Nucleus accumbens (tissue), 56 donors: ENCODE measurements around the gene EIF4G2.

Experiments
- DNase-seq, 56 donors: peaks; one replicate each; lab custom pipeline; 2025; lab: John Stamatoyannopoulos, UW

Gene EIF4G2

DNA sequence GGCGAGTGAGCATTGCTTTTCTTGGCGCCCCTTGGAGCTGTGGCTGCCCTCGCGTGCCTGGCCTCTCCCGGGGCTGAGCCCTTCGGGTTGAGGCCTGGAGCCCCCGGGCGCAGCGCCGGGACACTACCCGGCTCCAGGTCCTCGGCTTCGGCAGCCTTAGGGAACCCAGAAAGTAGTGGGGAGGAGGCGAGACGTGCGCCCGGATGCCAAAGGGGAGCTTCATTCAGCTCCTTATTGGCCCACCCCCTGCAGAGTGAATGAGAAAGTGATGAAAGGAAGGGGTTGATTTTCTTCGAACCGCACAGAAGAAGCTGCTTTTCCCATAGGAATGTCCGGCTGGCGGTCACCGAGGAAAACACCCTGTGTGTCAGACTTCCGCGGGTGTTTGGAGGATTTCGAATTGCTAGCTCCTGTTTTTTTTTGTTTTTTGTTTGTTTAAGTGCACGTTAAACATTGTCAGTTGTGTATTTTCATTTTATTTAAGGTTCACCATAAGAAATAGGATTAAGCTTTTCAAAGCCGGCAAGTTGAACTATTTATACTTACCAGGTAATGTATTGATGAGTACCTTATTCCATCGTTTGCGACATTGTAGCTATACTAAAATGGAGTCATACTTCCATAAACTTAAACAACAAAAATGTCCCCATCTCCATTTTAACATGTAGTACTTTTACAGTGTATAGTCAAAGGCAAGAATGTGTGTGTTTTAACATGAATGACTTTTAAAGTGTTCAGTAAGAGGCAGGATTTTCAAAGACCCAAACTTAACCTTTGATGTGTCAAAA lies 841 bp upstream of the EIF4G2 start:
- peak in 21 of 56 donors; percentile 38 to 83 (median 68) for DNase-seq

DNA sequence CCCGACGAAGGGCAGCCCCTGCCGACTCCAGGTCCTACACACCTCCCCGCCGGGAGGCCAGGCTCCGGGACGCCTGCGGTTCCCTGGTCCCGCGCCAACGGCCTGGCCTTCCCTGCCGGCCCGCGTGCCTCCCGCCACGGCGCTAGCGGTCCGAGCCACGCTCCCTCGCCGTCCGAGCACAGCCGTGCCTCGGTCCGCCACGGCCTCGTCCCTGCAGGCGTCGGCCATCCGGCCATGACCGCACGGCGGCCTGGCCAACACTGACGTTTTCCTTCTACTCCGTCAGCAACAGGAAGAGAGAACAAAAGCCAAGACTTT lies 532 bp downstream of the EIF4G2 start:
- DNase-seq: peak in 6 of 56 donors; percentile 40 to 77 (median 52)

GRCh38 chr11:10807493-10808234 lies 1.1 kb downstream of the EIF4G2 start:
- DNase-seq: peak in 53 of 56 donors; percentile 7 to 82 (median 63)

DNA sequence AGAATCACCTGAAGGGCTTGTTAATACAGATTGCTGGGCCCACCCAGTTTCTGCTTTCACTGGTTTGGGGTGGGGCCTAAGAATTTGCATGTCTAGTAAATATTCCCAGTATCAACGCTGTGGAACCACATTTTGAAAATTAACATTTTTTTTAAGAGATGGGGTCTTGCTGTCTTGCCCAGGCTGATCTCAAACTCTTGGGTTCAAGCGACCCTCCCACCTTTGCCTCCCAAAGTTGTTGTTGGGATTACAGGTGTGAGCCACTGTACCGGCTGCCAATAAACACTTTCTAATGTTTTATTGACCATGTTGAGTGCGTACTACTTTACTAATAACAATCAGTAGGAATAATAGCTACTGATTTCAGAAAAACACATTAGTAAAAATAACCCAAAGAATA lies 2.5 kb downstream of the EIF4G2 start:
- DNase-seq: no peak

DNA sequence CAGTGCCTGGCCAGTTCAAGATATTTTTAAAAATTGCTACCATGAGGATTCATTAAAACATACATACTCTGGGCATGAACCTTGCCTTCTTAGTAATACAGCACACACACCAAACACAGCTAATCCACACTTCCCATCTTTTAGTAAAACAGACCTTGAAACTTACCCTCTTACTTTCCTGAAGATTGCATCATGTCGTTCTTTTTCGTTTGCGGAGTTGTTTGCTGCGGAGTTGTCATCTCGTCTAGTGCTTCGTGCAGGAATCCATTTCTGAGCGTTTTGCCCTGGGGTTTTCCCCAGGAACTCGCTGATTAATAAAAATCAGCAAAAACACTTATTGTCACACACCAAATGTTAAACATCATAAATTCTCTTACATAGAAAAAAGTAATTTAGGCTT lies 3.0 kb downstream of the EIF4G2 start:
- no peak for DNase-seq

- no peak for DNase-seq
Measured at GRCh38 chr11:10803676-10804075, 5.0 kb downstream of the EIF4G2 start.

GRCh38 chr11:10800292-10800691 lies 8.4 kb downstream of the EIF4G2 start:
- no peak for DNase-seq

DNA sequence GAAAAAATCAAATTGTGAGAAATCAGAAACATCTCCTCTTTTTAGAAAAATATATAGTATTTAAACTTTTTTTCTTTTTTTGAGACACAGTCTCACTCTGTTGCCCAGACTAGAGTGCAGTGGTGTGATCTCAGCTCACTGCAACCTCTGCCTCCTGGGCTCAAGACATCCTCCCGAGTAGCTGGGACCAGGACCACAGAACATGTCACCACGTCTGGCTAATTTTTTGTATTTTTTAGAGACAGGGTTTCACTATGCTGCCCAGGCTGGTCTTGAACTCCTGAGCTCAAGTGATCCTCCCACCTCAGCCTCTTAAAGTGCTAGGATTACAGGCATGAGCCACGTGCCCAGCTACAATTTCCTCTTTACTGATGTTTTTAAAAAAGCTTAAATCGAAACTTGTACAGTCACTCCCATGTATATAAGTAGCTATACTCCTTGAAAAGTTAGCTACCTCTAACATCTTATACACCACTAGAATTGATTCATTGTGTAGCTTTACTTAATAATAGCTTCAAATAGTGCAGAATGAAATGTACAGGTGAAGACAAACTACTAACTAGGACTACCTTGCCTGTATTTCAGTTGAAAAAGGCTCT lies 10.3 kb downstream of the EIF4G2 start:
- no peak for DNase-seq

DNA sequence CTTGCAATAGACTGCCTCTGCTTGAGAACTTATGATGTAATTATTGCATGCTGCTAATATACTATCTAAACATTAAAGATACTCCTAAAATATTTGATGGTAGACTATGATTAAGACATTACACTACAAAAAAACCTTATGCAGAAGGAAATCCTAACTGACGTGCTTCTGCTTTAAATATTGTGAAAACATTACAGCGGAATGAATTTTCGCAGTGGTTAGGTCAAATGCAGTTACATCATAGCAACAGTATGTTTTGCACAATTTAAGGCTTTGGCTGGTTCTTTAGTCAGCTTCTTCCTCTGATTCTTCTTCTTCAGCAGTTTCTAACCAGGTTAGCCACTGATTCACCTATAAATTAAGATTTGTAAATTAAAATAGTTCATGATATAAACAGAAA lies 11.2 kb downstream of the EIF4G2 start:
- DNase-seq: no peak

GRCh38 chr11:10797001-10797400 lies 11.7 kb downstream of the EIF4G2 start:
- DNase-seq: no peak

GRCh38 chr11:10796191-10796590 lies 12.5 kb downstream of the EIF4G2 start:
- no peak for DNase-seq

GRCh38 chr11:10793470-10794255 lies 15.1 kb downstream of the EIF4G2 start:
- no peak for DNase-seq

DNA sequence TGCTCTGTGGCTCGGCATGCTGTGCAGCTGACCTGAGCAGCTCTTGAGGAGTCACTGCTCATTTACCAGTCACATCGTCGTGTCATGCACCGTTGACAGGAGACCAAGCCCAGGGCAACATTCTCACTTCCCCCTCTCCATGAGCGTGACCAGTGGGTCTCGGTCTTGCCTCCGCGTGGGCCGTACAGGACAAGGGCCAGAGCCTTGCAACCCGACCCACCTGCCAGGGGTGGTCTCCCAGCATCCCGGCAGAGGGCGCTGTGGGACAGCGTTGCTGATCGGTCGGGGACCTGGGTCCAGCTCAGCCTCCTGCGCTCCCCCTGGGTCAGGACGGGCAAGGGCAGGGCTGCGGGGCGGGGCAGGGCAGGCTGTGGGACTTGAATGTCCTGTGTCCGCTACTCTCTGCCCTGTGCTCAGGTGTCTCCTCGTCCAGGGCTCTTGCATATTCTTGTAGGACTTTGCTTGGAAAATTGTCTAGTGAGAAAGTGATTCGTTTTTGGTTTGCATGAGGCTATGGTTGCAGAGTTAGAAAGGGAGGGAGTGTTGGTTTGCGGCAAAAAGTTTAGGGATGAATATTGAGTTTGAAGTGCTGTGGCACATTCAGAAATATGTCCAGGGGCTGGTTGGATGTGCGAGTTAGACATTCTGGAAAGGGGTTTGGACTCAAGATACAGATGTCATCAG lies 16.2 kb downstream of the EIF4G2 start:
- DNase-seq: peak in 52 of 56 donors; percentile 3 to 88 (median 46)

- no peak for DNase-seq
Measured at GRCh38 chr11:10786451-10786850, 22.3 kb downstream of the EIF4G2 start.

DNA sequence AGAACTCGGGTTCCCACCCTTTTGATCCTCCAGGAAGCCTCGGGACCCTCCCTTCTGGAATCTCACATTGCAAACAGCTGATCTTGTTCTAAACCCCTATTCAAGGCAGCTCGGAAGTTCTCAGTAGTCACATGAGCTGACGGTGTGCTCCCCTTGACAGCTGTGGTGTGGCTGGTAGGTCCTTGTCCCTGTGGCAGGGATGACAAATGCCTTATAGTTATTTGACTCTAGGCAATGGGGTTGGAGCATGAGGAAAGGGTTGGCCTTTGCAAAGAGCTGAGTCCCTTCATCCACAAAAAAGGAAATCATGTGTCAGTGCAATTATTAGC lies 23.6 kb downstream of the EIF4G2 start:
- DNase-seq: no peak

GRCh38 chr11:10784232-10785145 lies 24.2 kb downstream of the EIF4G2 start:
- DNase-seq: peak in 4 of 56 donors; percentile 1 to 18 (median 10)

GRCh38 chr11:10780040-10780439 lies 28.7 kb downstream of the EIF4G2 start:
- DNase-seq: no peak

DNA sequence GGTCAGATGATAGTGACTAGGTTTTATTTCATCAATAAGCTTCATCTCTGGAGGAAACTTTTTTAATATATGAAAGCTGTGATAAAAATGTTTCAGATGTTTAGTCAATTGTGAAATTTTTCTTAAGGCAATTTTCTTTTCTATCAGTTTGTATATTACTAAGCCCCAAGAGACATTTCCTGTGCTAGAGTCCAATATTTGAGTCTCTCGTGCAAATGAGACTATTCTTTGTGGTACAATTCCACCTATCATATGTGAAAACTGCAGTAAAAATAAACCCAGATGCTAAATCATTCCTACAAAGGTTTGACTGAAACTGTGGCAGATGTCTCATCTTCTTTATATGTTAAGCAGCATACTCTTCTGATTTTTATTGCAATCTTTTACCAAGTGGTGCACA lies 29.6 kb downstream of the EIF4G2 start:
- DNase-seq: no peak
